DLD1 (cell line): ENCODE measurements around the gene BEAN1.

Experiments used
- in situ Hi-C: cut with HindIII; loops from 2 replicates; pipeline ENCODE4 v1.10.0; 2017; ENCODE audit warnings: low sequenced_read_pairs

Gene BEAN1

GRCh38 chr16:66395806-66396555, 31.1 kb upstream of the BEAN1 start:
- in situ Hi-C loops = no loop called here

GRCh38 chr16:66397736-66398433, 29.2 kb upstream of the BEAN1 start:
- in situ Hi-C loops = no loop called here

- in situ Hi-C loops = no loop called here
Observed at GRCh38 chr16:66399031-66399430, 28.1 kb upstream of the BEAN1 start.

DNA sequence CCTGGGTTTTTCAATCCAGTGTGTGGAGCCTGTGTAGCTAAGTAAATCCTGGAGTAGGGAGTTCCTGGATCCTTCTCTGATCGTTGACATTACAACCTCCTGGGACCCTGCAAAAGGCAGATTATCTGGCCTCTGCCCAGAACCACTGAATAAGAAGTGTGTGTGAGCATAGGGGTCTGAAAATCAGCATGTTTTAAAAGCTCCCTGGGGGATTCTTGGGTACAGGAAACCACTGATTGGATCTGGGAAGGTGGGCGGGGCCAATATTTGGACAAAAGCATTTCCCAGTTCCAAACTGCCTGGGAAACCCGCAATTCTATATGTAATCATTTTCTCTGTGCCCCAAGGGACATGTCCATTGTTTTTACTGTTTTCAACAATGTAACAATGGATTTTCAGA, 27.2 kb upstream of the BEAN1 start:
- in situ Hi-C loops = no loop called here

DNA sequence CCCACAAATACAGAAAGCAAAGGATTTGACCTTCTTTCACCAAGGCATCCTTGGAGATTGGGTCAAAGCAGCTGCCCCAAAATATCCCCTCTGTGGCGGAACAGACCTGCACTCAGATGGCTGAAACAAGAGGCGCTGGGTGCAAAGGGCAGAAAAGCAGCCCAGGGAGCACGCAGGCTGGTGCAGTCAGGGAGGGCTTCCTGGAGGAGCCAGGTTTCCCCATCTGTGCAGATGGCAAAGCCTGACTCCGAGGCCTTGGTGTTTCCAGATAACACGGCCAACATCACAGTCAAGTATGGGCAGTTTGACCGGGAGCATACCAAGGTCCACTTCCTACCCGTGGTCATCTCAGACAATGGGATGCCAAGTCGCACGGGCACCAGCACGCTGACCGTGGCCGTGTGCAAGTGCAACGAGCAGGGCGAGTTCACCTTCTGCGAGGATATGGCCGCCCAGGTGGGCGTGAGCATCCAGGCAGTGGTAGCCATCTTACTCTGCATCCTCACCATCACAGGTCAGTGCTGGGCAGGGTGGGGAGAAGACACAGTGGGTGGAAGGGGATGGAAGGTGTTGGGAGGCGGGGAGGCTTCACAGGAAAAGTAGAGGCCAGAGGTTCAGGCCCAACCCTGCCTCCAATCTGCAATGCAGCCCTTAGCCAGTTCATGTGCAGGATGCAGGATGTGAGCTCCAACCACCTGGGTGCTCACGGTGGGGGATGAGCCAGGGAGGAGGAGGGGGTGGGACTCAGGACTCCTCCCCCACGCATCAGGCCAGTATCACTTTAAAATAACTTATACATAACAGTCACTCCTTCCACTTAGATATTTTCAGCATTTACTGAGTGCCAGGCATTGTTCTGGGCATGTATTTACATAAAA, 26.4 kb upstream of the BEAN1 start:
- in situ Hi-C loops = no loop called here

DNA sequence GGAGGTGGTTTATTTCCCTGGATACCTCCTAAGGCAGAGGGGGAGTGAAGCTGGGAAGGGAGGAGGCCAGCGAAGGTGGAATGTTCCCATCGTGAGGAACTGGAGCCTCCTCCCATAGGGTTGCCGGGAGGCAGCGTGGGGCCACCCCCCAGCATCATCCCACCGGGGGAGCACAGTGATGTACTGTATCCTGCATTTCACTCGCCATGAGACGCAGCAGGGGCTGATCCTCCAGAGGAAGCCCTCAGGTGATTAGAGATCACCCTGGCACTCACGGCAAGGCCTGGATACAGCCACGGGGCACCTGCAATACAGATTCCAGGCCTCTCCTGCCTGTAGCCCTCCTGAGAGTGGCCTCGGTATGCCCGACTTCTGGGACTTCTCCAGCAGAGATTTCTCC, 25.5 kb upstream of the BEAN1 start:
- in situ Hi-C loops = no loop called here

DNA sequence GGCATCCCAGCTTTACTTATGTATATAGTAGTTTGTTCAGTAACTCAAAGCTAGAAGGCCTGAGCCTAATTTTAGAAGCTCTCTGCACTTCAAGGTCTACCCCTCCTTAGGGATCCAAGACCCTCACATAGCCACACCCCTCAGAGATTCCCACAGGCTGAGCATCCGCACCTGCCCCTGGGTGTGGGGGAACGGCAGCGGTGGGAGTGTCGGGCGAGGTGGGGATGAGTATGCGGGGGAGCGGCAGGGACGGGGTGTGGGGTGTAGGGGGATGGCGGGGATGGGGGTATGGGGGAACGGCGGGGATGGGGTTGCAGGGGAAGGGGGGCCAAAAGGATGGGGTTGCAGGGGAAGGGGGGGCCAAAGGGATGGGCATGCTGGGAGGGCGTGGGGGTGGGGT, 24.9 kb upstream of the BEAN1 start:
- in situ Hi-C loops = no loop called here

GRCh38 chr16:66402591-66403230, 24.4 kb upstream of the BEAN1 start:
- in situ Hi-C loops = no loop called here

DNA sequence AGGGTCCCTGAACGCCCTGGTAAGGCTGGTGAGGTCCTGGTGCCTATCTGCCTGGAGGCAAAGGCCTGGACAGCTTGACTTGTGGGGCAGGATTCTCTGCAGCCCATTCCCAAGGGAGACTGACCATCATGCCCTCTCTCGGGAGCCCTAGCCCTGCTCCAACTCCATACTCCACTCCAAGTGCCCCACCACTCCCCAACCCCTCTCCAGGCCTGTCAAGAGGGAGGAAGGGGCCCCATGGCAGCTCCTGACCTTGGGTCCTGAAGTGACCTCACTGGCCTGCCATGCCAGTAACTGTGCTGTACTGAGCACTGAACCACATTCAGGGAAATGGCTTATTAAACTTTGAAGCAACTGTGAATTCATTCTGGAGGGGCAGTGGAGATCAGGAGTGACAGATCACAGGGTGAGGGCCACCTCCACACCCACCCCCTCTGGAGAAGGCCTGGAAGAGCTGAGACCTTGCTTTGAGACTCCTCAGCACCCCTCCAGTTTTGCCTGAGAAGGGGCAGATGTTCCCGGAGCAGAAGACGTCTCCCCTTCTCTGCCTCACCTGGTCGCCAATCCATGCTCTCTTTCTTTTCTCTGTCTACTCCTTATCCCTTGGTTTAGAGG, 23.5 kb upstream of the BEAN1 start:
- in situ Hi-C loops = no loop called here

- in situ Hi-C loops = no loop called here
Observed at GRCh38 chr16:66405057-66405783, 21.9 kb upstream of the BEAN1 start.

DNA sequence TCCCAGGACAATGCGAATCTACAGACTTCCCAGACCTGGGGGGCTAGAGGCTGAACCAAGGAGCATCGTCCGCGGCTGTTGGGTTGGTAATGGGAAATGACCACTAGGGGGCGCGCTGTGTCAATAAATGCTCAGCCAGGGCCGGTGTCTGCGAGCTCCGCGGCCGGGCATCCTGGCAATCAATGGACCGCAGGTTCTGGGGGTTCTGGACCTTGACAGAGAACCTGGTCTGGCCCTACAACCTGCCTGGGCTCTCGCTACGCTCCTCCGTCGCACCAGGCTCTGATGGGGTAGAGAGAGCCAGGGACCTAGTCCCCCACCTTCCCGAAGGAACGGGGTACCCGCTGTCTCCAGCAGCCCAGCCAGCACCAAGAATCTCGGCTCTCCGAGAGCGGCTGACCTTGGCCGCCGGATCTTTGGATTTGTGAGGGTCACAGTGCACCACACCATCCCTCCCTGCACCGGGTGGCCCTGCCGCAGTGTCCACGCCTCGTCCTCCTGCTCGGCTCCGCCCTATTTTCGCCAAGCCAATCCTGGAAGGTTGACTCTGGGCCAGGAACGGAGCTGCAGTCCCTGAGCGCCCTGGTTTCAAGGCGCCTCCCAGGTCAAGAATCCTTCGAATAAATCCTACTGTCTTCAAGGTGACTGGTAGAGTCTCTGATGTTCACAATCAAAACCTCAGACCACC, 20.4 kb upstream of the BEAN1 start:
- in situ Hi-C loops = no loop called here

- in situ Hi-C loops = no loop called here
Observed at GRCh38 chr16:66408163-66409048, 18.7 kb upstream of the BEAN1 start.

GRCh38 chr16:66409156-66409555, 17.9 kb upstream of the BEAN1 start:
- in situ Hi-C loops = no loop called here

GRCh38 chr16:66412182-66412581, 14.9 kb upstream of the BEAN1 start:
- in situ Hi-C loops = no loop called here

DNA sequence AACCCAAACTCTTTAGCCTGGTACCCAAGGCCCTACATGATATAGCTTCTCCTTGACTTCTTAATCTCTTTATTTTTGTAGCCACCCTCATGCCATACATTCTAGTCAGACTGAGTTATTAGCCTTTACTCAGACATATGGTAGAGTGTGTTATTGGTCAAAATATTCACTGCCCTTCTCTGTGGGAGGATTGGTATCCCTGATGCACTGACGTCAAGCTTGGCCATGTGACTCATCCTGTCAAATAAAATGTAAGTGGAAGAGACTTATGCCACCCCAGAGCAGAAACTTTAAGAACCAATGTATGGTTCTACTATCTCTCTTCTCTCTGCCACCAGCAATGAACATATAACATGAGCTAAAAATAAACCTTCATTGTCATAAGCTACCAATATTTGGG, 12.2 kb upstream of the BEAN1 start:
- in situ Hi-C loops = no loop called here

DNA sequence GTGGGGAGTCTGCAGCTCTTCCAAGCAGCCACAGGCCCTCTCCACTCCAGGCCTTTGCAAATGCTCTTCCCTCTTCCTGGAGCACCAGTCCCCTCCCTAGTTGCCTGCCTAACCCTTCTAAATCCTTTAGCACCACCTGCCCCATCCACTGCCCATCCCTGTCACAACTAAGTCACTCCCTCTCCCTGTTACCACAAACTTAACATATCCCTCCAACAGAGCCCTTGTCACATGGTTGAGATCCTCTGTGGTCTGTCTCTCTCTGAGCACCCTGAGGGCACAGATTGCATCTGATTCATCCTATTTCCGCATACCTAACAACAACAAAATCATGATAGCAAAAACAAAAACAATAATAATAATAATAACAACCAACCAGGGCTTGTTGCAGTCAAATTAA, 11.0 kb upstream of the BEAN1 start:
- in situ Hi-C loops = no loop called here

DNA sequence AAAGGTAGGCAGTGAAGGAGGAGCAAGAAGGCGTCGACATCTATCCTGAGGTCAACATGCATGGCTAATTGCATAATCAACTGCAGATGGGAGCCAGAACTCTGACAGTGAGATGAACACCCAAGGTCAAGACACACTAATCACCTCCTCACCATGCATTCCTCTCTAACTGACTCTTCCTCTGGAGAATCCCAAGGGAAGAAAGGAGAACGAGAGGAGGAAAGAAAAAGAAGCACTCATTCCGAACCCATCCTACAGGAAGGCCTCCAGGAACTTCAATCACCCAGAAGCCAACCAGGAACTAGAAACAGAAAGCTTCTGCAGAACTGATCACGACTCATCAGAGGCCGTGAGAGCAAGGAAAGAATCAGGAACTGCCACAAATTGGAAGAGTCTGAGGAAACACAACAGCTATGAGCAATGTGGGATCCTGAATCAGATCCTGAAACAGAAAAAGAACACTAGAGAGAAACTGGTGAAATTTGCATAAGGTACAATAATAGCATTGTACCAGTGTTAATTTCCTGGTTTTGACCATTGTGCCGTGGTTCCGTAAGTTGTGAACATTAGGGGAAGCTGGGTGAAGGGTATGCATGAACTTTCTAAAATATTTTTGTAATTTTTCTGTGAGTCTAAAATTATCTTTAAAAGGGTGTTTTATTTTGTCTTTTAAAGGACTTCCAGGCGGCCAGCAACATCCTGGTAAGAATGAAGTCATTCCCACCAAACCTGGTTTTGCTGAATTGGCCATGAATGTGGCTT, 10.0 kb upstream of the BEAN1 start:
- in situ Hi-C loops = no loop called here
